Right kidney (tissue), 1 donor: ENCODE data around the gene COL27A1.
"Not testable (repeated sequence)": the region's sequence is repeated elsewhere in the genome, so short reads cannot be mapped to it uniquely, and the experiment has no call there.

Experiments used
- DNase-seq: peaks from one replicate; pipeline ENCODE4 v3.0.0-alpha.2; 2016

COL27A1 gene

DNA sequence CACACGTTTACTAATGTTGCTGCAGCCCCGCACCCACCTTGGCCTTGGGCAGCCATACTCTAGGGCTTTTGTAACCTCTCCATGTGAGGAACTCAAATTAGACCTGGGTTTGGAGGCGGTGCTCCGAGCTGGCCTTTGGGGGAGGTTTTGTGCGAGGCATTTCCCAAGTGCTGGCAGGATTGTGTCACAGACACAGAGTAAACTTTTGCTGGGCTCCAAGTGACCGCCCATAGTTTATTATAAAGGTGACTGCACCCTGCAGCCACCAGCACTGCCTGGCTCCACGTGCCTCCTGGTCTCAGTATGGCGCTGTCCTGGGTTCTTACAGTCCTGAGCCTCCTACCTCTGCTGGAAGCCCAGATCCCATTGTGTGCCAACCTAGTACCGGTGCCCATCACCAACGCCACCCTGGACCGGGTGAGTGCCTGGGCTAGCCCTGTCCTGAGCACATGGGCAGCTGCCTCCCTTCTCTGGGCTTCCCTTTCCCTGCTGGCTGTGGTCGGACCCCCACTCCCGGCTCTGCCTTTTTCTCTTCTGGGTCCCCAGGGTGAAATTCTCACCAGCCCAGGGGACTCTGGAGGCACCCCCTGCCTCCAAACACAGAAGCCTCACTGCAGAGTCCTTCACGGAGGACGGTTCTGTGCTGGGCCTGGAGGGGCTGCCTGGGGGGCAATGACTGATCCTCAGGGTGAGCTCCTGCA lies 167.6 kb downstream of the COL27A1 start, which contains the start of gene ORM1:
ORM1 (plus strand) TSS at position 268 of the 701 bp plus-strand sequence; CDS start at position 304, 36 bp downstream.
- DNase-seq = not testable (repeated sequence)

DNA sequence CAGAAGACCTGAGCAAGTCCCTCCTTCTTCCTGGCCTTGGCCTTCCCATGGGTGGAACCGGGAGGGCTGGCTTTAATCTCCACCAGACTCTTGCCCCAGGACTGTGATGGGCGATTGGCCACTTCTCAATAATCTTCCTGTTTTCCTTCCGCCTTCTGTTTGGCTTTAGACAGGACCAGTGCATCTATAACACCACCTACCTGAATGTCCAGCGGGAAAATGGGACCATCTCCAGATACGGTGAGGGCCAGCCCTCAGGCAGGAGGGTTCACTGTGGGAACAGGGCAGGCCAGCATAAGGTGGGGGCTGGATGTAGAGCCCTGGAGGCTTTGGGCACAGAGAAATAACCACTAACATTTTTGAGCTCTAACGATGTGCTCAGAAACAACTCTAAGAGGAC lies 168.5 kb downstream of the COL27A1 start:
- not testable (repeated sequence) for DNase-seq

DNA sequence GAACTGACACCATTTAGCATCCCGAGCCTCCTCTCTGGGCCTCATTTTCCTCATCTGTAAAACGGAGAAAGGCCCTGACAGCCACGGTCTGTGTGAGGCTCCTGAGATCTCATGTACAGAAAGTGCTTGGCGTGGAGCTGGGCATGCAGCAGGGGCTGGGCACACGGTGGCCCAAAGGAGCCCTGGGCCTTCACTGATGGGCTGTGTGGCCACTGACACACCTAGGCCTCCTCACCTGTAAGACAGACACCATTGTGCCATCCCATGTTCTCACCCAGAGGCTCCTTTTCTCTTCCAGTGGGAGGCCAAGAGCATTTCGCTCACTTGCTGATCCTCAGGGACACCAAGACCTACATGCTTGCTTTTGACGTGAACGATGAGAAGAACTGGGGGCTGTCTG lies 169.2 kb downstream of the COL27A1 start:
- DNase-seq = no peak

DNA sequence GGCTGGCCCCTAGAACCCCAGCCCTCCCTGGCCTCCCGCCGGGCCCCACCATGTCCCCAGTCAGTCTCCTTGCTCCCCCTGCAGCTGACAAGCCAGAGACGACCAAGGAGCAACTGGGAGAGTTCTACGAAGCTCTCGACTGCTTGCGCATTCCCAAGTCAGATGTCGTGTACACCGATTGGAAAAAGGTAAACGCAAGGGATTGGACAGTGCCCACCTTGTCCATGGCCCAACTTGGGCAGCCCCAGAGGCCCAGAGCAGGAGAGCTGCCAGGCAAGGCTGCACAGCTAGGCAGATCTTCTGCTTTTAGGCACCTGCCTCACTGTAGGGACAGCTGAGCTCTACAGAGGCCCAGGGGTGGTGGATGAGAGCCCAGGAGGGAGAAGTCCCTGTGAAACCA lies 169.6 kb downstream of the COL27A1 start:
- not testable (repeated sequence) for DNase-seq

DNA sequence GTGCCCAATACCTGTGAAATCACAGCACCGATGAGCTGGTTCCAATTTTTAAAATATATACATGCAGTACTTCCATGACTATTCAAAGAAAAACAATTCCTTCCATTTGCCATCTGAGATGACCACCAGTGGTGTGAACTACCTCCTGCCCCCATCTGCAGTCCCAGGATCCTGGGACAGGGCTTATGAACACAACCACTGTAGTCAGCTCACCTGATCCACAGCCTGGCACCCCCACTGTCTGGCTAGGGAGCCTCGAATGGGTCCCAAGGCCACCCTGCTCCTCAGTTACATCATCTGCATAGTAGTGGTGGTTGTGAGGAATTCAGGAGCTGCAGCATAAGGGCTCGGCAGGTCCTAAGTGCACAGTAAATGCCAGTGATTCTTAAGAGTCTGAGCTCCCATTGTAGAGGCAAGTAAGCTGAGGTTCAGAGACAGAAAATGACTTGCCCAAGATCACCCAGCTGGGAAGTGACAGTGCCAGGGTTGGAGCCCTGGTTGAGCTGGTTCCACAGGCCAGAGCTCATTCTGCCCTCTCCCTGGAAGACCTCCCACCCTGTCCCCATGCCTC lies 170.4 kb downstream of the COL27A1 start:
- DNase-seq = not testable (repeated sequence)

DNA sequence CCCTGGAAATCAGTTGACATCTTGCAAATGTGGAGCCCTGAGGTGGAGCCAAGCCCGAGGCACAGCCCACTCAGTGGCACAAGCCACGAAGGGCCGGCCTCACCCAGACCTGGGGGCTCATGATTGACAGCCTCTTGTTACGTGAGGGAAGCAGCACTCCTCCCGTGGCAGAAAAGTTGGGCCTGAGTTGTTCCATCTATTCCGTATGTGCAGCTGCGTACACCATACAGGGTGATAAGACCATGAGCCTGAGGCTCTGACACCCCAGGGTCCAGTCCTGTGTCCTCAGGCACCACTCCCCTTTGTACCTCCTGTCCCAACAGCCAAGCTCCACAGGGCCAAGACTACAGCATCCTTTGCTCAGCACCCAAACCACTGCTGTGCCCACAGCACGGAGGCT lies 172.4 kb downstream of the COL27A1 start:
- DNase-seq = no peak

DNA sequence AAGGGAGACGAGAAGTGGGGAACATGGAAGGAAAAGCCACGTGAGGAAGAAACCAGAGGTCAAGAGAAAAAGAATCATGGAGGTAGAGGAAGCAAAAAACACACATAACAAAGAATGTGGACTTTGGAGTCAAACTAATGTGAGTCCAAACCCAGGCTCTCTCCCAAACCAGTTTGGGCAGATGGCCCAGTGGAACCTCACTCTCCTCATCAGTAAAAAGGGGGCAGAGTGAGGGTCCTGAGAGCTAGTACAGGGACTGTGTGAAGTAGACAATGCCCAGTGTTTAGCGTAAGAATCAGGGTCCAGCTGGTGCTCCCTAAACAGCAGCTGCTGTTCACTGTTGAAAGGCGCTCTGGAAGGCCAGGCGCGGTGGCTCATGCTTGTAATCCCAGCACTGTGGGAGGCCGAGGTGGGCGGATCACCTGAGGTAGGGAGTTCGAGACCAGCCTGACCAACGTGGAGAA lies 173.1 kb downstream of the COL27A1 start:
- DNase-seq = not testable (repeated sequence)

DNA sequence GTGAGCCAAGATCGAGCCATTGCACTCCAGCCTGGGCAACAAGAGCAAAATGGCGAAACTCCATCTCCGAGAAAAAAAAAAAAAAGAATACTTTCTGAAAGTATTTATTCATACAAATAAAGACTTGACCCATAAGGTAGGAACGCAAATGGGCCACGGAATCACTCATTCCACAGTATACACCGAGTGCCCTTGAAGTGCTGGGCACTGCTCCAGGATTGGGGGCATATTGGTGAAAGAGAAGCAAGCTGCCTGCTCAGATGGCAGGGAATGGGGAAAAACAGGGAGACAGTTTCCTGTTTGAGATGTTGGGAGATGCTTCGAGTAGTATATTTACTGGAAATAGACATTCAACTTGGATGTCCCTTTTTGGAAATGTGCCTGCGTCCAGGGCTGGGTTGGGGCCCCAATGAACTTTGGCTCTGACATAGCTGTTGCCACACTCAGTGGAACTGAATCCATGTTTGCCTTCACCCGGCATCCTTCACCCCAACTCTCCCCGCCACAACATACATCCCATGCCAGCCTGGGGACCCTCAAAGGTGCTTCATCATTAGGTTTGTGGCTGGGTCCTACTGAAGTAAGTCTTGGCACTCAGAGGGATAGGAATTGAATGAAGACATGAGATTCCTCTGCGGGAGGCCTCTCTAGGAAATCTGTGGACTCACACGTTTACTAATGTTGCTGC lies 173.7 kb downstream of the COL27A1 start:
- DNase-seq = not testable (repeated sequence)

DNA sequence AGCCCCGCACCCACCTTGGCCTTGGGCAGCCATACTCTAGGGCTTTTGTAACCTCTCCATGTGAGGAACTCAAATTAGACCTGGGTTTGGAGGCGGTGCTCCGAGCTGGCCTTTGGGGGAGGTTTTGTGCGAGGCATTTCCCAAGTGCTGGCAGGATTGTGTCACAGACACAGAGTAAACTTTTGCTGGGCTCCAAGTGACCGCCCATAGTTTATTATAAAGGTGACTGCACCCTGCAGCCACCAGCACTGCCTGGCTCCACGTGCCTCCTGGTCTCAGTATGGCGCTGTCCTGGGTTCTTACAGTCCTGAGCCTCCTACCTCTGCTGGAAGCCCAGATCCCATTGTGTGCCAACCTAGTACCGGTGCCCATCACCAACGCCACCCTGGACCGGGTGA lies 174.3 kb downstream of the COL27A1 start, which contains the start of gene ORM2:
ORM2 (plus strand) TSS at position 245 of the 398 bp plus-strand sequence; CDS start at position 281, 36 bp downstream.
- DNase-seq = not testable (repeated sequence)

DNA sequence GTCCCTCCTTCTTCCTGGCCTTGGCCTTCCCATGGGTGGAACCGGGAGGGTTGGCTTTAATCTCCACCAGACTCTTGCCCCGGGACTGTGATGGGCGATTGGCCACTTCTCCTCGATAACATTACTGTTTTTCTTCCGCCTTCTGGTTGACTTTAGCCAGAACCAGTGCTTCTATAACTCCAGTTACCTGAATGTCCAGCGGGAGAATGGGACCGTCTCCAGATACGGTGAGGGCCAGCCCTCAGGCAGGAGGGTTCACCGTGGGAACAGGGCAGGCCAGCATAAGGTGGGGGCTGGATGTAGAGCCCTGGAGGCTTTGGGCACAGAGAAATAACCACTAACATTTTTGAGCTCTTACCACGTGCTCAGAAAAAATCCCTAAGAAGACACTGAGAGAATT lies 175.3 kb downstream of the COL27A1 start:
- DNase-seq = no peak

DNA sequence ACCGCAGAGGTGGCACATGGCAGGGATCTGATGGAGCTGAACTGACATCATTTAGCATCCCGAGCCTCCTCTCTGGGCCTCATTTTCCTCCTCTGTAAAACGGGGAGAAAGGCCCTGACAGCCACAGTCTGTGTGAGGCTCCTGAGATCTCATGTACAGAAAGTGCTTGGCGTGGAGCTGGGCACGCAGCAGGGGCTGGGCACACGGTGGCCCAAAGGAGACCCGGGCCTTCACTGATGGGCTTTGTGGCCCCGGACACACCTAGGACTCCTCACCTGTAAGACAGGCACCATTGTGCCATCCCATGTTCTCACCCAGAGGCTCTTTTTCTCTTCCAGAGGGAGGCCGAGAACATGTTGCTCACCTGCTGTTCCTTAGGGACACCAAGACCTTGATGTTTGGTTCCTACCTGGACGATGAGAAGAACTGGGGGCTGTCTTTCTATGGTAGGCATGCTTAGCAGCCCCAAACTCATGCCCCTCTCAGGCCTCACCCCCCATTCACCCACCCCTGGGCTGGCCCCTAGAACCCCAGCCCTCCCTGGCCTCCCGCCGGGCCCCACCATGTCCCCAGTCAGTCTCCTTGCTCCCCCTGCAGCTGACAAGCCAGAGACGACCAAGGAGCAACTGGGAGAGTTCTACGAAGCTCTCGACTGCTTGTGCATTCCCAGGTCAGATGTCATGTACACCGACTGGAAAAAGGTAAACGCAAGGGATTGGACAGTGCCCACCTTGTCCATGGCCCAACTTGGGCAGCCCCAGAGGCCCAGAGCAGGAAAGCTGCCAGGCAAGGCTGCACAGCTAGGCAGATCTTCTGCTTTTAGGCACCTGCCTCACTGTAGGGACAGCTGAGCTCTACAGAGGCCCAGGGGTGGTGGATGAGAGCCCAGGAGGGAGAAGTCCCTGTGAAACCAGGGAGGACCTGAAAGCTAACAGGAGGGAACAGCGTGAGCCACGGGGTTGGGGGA lies 176.2 kb downstream of the COL27A1 start:
- DNase-seq = not testable (repeated sequence)

DNA sequence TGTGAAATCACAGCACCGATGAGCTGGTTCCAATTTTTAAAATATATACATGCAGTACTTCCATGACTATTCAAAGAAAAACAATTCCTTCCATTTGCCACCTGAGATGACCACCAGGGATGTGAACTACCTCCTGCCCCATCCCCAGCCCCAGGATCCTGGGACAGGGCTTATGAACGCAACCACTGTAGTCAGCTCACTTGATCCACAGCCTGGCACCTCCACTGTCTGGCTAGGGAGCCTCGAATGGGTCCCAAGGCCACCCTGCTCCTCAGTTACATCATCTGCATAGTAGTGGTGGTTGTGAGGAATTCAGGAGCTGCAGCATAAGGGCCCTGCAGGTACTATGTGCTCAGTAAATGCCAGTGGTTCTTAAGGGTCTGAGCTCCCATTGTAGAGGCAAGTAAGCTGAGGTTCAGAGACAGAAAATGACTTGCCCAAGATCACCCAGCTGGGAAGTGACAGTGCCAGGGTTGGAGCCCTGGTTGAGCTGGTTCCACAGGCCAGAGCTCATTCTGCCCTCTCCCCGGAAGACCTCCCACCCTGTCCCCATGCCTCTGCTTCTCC lies 177.2 kb downstream of the COL27A1 start:
- not testable (repeated sequence) for DNase-seq

DNA sequence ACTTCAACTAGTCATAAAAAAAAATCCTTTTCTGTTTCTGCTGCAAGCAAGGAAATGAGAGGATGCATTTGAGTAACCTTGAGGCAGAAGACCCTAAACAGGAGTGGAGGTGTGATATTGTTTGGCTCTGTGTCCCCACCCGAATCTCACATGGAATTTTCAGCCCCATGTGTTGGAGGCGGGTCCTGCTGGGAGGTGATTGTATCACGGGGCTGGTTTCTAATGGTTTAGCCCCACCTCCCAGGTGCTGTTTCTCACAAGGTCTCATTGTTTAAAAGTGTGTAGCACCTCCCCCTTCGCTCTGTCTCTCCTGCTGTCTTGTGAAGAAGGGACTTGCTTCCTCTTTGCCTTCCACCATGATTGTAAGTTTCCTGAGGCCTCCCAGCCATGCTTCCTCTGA lies 178.4 kb downstream of the COL27A1 start:
- not testable (repeated sequence) for DNase-seq

DNA sequence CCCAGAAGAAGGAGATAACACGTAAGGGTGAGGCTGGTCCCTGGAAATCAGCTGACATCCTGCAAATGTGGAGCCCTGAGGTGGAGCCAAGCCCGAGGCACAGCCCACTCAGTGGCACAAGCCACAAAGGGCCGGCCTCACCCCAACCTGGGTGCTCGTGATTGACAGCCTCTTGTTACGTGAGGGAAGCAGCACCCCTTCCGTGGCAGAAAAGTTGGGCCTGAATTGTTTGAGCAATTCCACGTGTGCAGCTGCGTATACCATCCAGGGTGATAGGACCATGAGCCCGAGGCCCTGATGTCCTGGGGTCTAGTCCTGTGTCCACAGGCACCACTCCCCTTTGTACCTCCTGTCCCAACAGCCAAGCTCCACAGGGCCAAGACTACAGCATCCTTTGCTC lies 179.2 kb downstream of the COL27A1 start:
- no peak for DNase-seq

DNA sequence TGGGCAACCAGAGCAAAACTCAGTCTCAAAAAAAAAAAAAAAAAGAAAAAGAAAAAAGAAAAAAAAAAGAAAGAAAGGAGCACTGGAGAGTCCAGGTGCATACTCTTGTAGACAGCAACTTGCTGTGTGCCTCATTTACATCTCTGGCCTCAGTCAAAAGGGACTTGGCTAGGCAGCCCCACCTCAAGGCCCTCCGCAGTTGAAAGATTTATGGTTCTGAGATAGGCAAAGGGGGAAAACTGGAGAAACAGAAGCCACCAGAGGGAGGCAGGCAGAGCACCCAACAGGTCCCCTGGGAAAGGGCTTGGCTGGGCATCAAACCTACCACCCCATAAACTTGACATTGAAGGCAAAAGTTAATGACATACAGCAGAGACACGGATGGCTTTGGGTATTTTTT lies 180.4 kb downstream of the COL27A1 start:
- no peak for DNase-seq

DNA sequence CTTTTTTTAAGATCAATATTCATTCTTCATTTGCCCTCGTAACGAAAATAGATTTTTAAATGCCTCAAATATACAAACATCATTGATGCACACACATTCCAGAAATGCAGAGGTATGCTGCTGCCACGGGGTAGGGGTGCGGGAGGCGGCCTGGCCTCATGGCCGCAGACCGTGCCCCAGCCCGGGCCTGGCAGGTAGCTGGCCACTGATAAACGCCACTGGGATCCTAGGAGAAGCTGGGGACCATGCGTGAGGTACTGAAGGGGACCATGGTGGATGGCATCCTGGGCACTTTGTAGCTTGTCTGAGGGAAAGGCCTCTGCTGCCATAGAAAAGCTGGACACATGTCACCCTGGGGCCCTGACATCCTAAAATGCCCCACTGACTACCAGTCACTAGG lies 180.8 kb downstream of the COL27A1 start:
- DNase-seq = no peak

DNA sequence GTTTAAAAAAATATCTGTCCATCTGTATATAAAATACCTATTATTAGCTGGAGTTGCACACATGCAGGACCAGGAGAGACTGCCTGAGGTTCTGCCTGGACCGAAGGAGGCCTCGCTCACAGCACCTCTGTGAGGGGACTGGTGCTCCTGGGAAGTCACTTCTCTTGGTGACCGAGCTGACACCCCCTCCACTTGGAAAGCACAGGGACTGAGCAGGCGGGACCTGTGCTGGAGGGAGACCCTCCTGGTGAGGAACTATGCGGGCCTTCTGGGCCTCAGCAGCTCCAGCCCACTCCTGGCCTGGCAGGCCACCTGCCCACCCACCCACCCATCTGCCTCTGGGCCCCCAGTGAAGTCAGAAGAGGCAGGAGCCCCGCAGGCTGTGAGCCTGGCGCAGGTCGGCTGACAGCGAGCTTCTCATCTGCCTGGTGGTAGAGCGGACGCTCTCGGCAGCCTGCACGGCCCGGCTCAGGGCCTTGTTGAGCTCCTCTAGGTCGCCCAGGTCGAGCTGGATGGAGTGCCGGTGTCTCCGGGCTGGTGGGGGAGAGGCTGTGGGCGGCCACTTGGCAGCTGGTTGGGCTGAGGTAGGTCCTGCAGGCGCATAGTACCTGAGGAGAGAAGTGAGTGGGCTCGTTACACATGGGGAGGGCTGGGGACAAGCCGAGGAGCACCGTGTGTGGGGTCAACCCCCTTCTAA lies 181.5 kb downstream of the COL27A1 start:
- no peak for DNase-seq

DNA sequence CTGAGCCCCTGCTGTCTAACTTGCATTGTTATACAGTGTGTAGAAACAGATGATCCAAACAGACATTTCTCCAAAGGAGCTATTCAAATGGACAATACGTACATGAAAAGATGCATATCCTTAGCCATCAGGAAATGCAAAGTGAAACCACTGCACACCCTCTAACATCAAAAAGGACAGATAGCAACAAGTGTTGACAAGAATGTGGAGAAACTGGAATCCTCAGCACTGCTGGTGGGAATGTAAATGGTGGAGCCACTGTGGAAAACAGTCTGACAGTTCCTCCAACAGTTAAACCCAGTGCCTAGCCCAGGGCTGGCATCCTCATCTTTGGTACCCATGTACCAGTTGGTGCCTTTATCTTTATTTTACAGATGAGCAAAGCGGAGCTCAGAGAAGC lies 182.8 kb downstream of the COL27A1 start:
- no peak for DNase-seq

DNA sequence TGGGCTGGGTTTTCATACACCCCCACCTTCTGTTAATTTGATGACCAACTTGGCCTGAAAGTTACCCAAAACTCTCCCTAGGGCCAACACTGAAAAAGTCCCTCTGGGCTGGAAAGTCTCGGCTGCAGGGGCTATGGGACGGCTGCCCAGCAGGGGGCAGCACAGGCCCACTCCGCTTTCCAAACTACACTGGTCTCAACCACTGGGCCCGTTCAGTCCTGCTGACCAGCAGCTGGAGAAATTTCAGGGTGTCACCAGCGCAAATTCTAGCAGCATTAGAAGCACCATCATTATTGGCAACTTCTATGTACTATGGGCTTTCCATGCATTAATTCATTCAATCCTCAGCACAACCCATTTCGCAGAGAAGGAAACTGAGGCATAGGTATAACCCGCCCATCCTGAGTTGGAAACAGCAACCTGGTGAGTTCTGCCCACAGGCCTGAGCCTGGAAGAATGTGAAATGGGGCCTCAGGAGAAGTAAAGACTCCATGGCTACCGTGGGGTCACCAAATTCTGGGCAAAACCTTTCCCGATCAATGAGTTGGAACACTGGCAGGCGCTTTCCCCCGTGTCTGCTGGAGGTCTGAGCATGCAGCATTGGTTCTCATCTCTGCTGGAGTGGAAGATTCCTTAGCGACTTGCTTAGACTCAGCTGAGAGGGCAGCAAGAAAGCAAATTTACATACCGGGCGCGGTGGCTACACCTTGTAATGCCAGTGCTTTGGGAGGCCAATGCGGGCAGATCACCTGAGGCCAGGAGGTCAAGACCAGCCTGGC lies 184.0 kb downstream of the COL27A1 start:
- DNase-seq = peak; percentile 11

DNA sequence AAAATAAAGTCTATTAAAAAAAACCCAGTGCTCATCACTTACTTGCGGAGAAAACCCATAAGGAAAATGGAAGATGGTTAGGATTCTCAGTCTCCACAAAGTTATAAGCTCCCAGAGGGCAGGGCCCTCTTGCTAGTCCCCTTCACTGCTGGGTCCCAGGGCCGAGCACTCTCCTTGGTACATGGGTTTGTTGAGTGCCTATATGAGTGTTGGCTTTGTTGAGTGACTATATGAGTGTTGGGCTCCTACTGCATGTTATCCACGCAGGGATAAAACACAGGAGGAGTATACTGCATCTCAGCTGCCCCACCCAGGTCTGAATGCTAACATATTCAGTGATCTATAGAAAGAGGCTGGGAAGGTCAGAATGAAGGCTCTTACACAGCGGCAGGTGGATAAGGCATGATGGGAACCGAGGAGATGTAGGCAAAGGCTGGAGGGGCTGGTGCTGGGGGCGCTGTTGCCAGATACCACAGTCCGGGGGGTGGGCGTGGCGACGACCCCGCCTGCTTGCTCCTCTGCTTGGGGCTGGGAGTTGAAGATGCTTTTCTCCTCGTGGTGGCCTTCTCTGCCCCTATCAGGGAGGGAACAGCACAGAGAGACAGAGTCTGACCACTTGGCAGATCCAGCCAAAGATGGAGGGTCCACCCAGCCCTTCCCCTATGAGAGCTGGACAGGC lies 186.0 kb downstream of the COL27A1 start:
- DNase-seq = no peak
